Keratinocyte (primary cell): ENCODE data around the gene PRIMA1. TPM values are rescaled to one million over a fixed set of nuclear protein-coding genes. Genes with fewer than 3 reads are reported as not detected.

Experiments
- DNase-seq: peaks from one replicate; pipeline ENCODE4 v3.0.0-alpha.2; 2011; ENCODE audit warnings: low read depth, missing footprints, low spot score
- FAIRE-seq: peaks from 2 replicates; lab custom pipeline; 2011; peaks lifted over from hg19 to GRCh38; lab: Jason Lieb, UNC
- H2AFZ ChIP-seq: 2 replicates; pipeline ENCODE4 v1.6.0; 2012; ENCODE audit warnings: low read length, control low read depth, inconsistent platforms; ENCODE audit not compliant: control insufficient read depth
- H3K27ac ChIP-seq: 2 replicates; pipeline ENCODE4 v1.5.1; 2011; ENCODE audit warnings: low read length; ENCODE audit not compliant: control insufficient read depth, insufficient read depth
- H3K27me3 ChIP-seq: 3 replicates; pipeline ENCODE4 v1.6.0; 2011; ENCODE audit warnings: low read length; ENCODE audit not compliant: control insufficient read depth, insufficient read depth; ENCODE audit errors: extremely low read depth
- H3K36me3 ChIP-seq, 2 experiments: 2 replicates in 1 of 2; 3 replicates in 1 of 2; pipeline ENCODE4 v1.5.1; 2011; ENCODE audit warnings: low read length in 2 of 2, mild to moderate bottlenecking in 1 of 2; ENCODE audit not compliant: control insufficient read depth in 2 of 2, insufficient read depth in 2 of 2; ENCODE audit errors: extremely low read depth in 1 of 2
- H3K4me1 ChIP-seq: 3 replicates; pipeline ENCODE4 v1.5.1; 2011; ENCODE audit warnings: low read length; ENCODE audit not compliant: control insufficient read depth, insufficient read depth; ENCODE audit errors: extremely low read depth
- H3K4me2 ChIP-seq: 3 replicates; pipeline ENCODE4 v1.6.0; 2011; ENCODE audit warnings: low read depth, low read length; ENCODE audit not compliant: control insufficient read depth, insufficient read depth; ENCODE audit errors: extremely low read depth
- H3K4me3 ChIP-seq, 3 experiments: fragments of 200-600 bp in 1 of 3; sonication (generic) in 1 of 3; 2 replicates in 2 of 3; 3 replicates in 1 of 3; pipeline ENCODE4 v1.5.1; 2011 to 2016; ENCODE audit warnings: low read length in 3 of 3, mild to moderate bottlenecking in 3 of 3, control low read depth in 2 of 3, inconsistent platforms in 1 of 3, low read depth in 1 of 3, mixed read lengths in 1 of 3, mixed run types in 1 of 3, moderate library complexity in 1 of 3; ENCODE audit not compliant: control insufficient read depth in 2 of 3, insufficient read depth in 2 of 3; ENCODE audit errors: extremely low read depth in 1 of 3
- H3K79me2 ChIP-seq: 2 replicates; pipeline ENCODE4 v1.6.0; 2012; ENCODE audit warnings: low read length; ENCODE audit not compliant: control insufficient read depth, insufficient read depth
- H3K9ac ChIP-seq: 3 replicates; pipeline ENCODE4 v1.6.0; 2011; ENCODE audit warnings: low read length; ENCODE audit not compliant: control insufficient read depth, insufficient read depth; ENCODE audit errors: extremely low read depth
- H3K9me1 ChIP-seq: 3 replicates; pipeline ENCODE4 v1.6.0; 2011; ENCODE audit warnings: low read length; ENCODE audit not compliant: control insufficient read depth, insufficient read depth; ENCODE audit errors: extremely low read depth
- H3K9me3 ChIP-seq: 2 replicates; pipeline ENCODE4 v1.5.1; 2012; ENCODE audit warnings: low read depth, low read length; ENCODE audit not compliant: control insufficient read depth
- H4K20me1 ChIP-seq: 3 replicates; pipeline ENCODE4 v1.6.0; 2011; ENCODE audit warnings: low read length; ENCODE audit not compliant: control insufficient read depth, insufficient read depth; ENCODE audit errors: extremely low read depth
- CTCF ChIP-seq, 3 experiments: IDR thresholded peaks in 1 of 3; conservative IDR thresholded peaks in 1 of 3; optimal IDR thresholded peaks in 1 of 3; 2 replicates in 2 of 3; 3 replicates in 1 of 3; pipeline versions ENCODE3 to v1.5.1; 2011; ENCODE audit warnings: low read length in 3 of 3, mild to moderate bottlenecking in 3 of 3, moderate library complexity in 2 of 3, control low read depth in 1 of 3, inconsistent platforms in 1 of 3; ENCODE audit not compliant: insufficient read depth in 2 of 3; ENCODE audit errors: extremely low read depth in 1 of 3
- EZH2 ChIP-seq: IDR thresholded peaks from one replicate; pipeline ENCODE4 v1.6.1; 2012; ENCODE audit warnings: inconsistent platforms, mild to moderate bottlenecking, low read length, moderate library complexity
- dilution Hi-C: fragments of 300-500 bp; cut with MboI; formaldehyde crosslinking; loops from one replicate; pipeline ENCODE4 v1.7.0; 2020; ENCODE audit warnings: low sequenced_read_pairs; ENCODE audit not compliant: extremely low pct_ligation_motif_present
- polyA plus RNA-seq, 5 experiments: library from polyadenylated mRNA; depleted of rRNA in 3 of 5; stranded (reverse) in 3 of 5; stranded (forward) in 1 of 5; unstranded in 1 of 5; fragments of >200 nt; gene quantifications; 1 replicate in 1 of 5; 2 replicates in 3 of 5; 3 replicates in 1 of 5; pipeline versions ENCODE4 v1.2.1 to v1.2.3, GENCODE V29; 2011 to 2012; ENCODE audit warnings: missing spikeins in 2 of 5, low read depth in 1 of 5, low replicate concordance in 1 of 5

Gene PRIMA1
- polyA plus RNA-seq, 1 donor (not counting 4 experiments of a cell fraction or from before 2014, with no cell fraction given): not detected

- H3K9me1 ChIP-seq: no peaks in the 10 kb centered on the region
- no peak overlapping the region for H3K4me3 ChIP-seq
- H3K4me1 ChIP-seq: peaks cover 5% of the 10 kb centered on the region
- dilution Hi-C loops: no loop called here
- H3K4me2 ChIP-seq: no peak overlapping the region
- FAIRE-seq: no peak
- TF ChIP-seq EZH2 (no peak), CTCF (optimal IDR thresholded peaks at IDR 0.05 in 1 of 3, IDR thresholded peaks at IDR 0.05 in 1 of 3, conservative IDR thresholded peaks at IDR 0.05 in 1 of 3; ENCODE audit: extremely low read depth in 1 of 3, insufficient read depth in 2 of 3, low read length in 3 of 3) (peak in 1 of 3 experiments; percentile 24)
- H3K27ac ChIP-seq: no peak overlapping the region
- no peak overlapping the region for H2AFZ ChIP-seq
- no peaks in the 10 kb centered on the region for H4K20me1 ChIP-seq
- DNase-seq: no peak
- H3K9ac ChIP-seq: no peak overlapping the region
- H3K36me3 ChIP-seq: no peaks in the 10 kb centered on the region
- no peaks in the 10 kb centered on the region for H3K27me3 ChIP-seq
- no peaks in the 10 kb centered on the region for H3K79me2 ChIP-seq
- no peaks in the 10 kb centered on the region for H3K9me3 ChIP-seq
These were observed 12.0 kb upstream of the PRIMA1 start for GRCh38 chr14:93799989-93800921.

- DNase-seq: no peak
- FAIRE-seq: no peak
- no peak overlapping the region for H2AFZ ChIP-seq
- no peaks in the 10 kb centered on the region for H4K20me1 ChIP-seq
- no peak overlapping the region for H3K4me2 ChIP-seq
- H3K27ac ChIP-seq: no peak overlapping the region
- no peak overlapping the region for H3K9ac ChIP-seq
- H3K4me3 ChIP-seq: no peak overlapping the region
- H3K4me1 ChIP-seq: peaks cover 5% of the 10 kb centered on the region
- no peaks in the 10 kb centered on the region for H3K27me3 ChIP-seq
- no peaks in the 10 kb centered on the region for H3K36me3 ChIP-seq
- H3K9me3 ChIP-seq: no peaks in the 10 kb centered on the region
- dilution Hi-C loops: no loop called here
- H3K9me1 ChIP-seq: no peaks in the 10 kb centered on the region
- TF ChIP-seq EZH2: no peak
- TF ChIP-seq CTCF (optimal IDR thresholded peaks at IDR 0.05 in 1 of 3, IDR thresholded peaks at IDR 0.05 in 1 of 3, conservative IDR thresholded peaks at IDR 0.05 in 1 of 3; ENCODE audit: extremely low read depth in 1 of 3, insufficient read depth in 2 of 3, low read length in 3 of 3): no peak
- H3K79me2 ChIP-seq: no peaks in the 10 kb centered on the region
These were observed 11.3 kb upstream of the PRIMA1 start for GRCh38 chr14:93799617-93799988.
